Activated naive CD4-positive, alpha-beta T cell treated with anti-CD3 and anti-CD28 coated beads, Interleukin-2, amount 50 U/mL, for 72 hours (primary cell): Measurements from ENCODE around the gene MYEOV. TPM values are rescaled to one million over a fixed set of nuclear protein-coding genes. Genes with fewer than 3 reads are reported as not detected.

Experiments used
- ATAC-seq, 2 donors: fragments of 150-1000 bp; cut with Tn5 transposase; 2 replicates each; pipeline ENCODE4 v1.10.0; 2021; ENCODE audit warnings: mild to moderate bottlenecking in 2 of 2, moderate library complexity in 2 of 2
- DNase-seq, 2 donors: peaks; one replicate each; pipeline ENCODE4 v3.0.0; 2021 to 2022; ENCODE audit warnings: low spot score in 2 of 2
- H3K27ac Mint-ChIP-seq, 2 donors: one replicate each; pipeline ENCODE4 v1.8.0; 2022; ENCODE audit warnings: mild to moderate bottlenecking in 2 of 2, mixed read lengths in 2 of 2
- H3K36me3 Mint-ChIP-seq, 2 donors: one replicate each; pipeline ENCODE4 v1.8.0; 2022; ENCODE audit warnings: mixed read lengths in 2 of 2
- H3K9me3 Mint-ChIP-seq, 2 donors: one replicate each; pipeline ENCODE4 v1.8.0; 2022; ENCODE audit warnings: mixed read lengths in 2 of 2
- total RNA-seq, 2 donors: library from RNA; stranded (reverse); gene quantifications; one replicate each; pipeline ENCODE4 v1.2.3, GENCODE V29; 2022

MYEOV gene
- total RNA-seq, 2 donors from 2014 or later = not detected

- Mint-ChIP-seq H3K27ac (no peak overlapping the region), H3K9me3 (peaks cover 8 to 15% of the 10 kb centered on the region in 2 donors), H3K36me3 (no peaks in the 10 kb centered on the region)
- DNase-seq = no peak
- ATAC-seq = no peak
These were observed 32.8 kb upstream of the MYEOV start for GRCh38 chr11:69261116-69261515.

GRCh38 chr11:69262918-69263735 is 30.8 kb upstream of the MYEOV start:
- ATAC-seq (no peak), DNase-seq (no peak)
- no peaks in the 10 kb centered on the region for H3K36me3 Mint-ChIP-seq
- no peak overlapping the region for H3K27ac Mint-ChIP-seq
- peaks cover 8 to 9% of the 10 kb centered on the region in 2 donors for H3K9me3 Mint-ChIP-seq

- ATAC-seq = no peak
- no peak overlapping the region for H3K27ac Mint-ChIP-seq
- no peak for DNase-seq
- H3K36me3 Mint-ChIP-seq = no peaks in the 10 kb centered on the region
- H3K9me3 Mint-ChIP-seq = peaks cover 8 to 9% of the 10 kb centered on the region in 2 donors
These were observed 30.3 kb upstream of the MYEOV start for GRCh38 chr11:69263736-69264052.

GRCh38 chr11:69264486-69264885 is 29.5 kb upstream of the MYEOV start:
- DNase-seq (no peak), ATAC-seq (no peak)
- H3K27ac Mint-ChIP-seq = no peak overlapping the region
- no peaks in the 10 kb centered on the region for H3K36me3 Mint-ChIP-seq
- H3K9me3 Mint-ChIP-seq = peaks cover 8 to 9% of the 10 kb centered on the region in 2 donors

- ATAC-seq (no peak), DNase-seq (no peak)
- Mint-ChIP-seq H3K9me3 (peaks cover 8% of the 10 kb centered on the region in 2 donors), H3K27ac (peak overlapping the region in 1 of 2 donors; percentile 5), H3K36me3 (no peaks in the 10 kb centered on the region)
These were observed 28.7 kb upstream of the MYEOV start for GRCh38 chr11:69265210-69265609.

- DNase-seq (no peak), ATAC-seq (no peak)
- no peaks in the 10 kb centered on the region for H3K36me3 Mint-ChIP-seq
- H3K27ac Mint-ChIP-seq = no peak overlapping the region
- H3K9me3 Mint-ChIP-seq = peaks cover 4 to 8% of the 10 kb centered on the region in 2 donors
These were observed 27.9 kb upstream of the MYEOV start for GRCh38 chr11:69265911-69266510.

- Mint-ChIP-seq H3K36me3 (no peaks in the 10 kb centered on the region), H3K27ac (no peak overlapping the region), H3K9me3 (peaks cover 0 to 14% of the 10 kb centered on the region in 2 donors)
- ATAC-seq (no peak), DNase-seq (no peak)
These were observed 26.6 kb upstream of the MYEOV start for GRCh38 chr11:69267395-69267805.

GRCh38 chr11:69268911-69269310 is 25.0 kb upstream of the MYEOV start:
- ATAC-seq = no peak
- peaks cover 0 to 6% of the 10 kb centered on the region in 2 donors for H3K9me3 Mint-ChIP-seq
- H3K36me3 Mint-ChIP-seq = no peaks in the 10 kb centered on the region

GRCh38 chr11:69269388-69269787 is 24.6 kb upstream of the MYEOV start:
- no peak overlapping the region for H3K27ac Mint-ChIP-seq
- ATAC-seq (no peak), DNase-seq (no peak)
- no peaks in the 10 kb centered on the region for H3K36me3 Mint-ChIP-seq
- H3K9me3 Mint-ChIP-seq = peaks cover 0 to 6% of the 10 kb centered on the region in 2 donors

More at GRCh38 chr11:69268911-69269310, 25.0 kb upstream of the MYEOV start:
- DNase-seq = no peak
- H3K27ac Mint-ChIP-seq = peak overlapping the region in 1 of 2 donors; percentile 44

- Mint-ChIP-seq H3K9me3 (peaks cover 0 to 6% of the 10 kb centered on the region in 2 donors), H3K36me3 (no peaks in the 10 kb centered on the region), H3K27ac (no peak overlapping the region)
- DNase-seq = no peak
- no peak for ATAC-seq
These were observed 23.8 kb upstream of the MYEOV start for GRCh38 chr11:69269926-69270697.

GRCh38 chr11:69270941-69271340 is 23.0 kb upstream of the MYEOV start:
- ATAC-seq (no peak), DNase-seq (no peak)
- Mint-ChIP-seq H3K27ac (no peak overlapping the region), H3K9me3 (peaks cover 0 to 6% of the 10 kb centered on the region in 2 donors), H3K36me3 (no peaks in the 10 kb centered on the region)

GRCh38 chr11:69272055-69272454 is 21.9 kb upstream of the MYEOV start:
- Mint-ChIP-seq H3K9me3 (peaks cover 0 to 6% of the 10 kb centered on the region in 2 donors), H3K27ac (no peak overlapping the region), H3K36me3 (no peaks in the 10 kb centered on the region)
- no peak for ATAC-seq
- DNase-seq = no peak

GRCh38 chr11:69272831-69273485 is 21.0 kb upstream of the MYEOV start:
- Mint-ChIP-seq H3K36me3 (no peaks in the 10 kb centered on the region), H3K9me3 (peaks cover 0 to 6% of the 10 kb centered on the region in 2 donors), H3K27ac (no peak overlapping the region)
- no peak for DNase-seq
- ATAC-seq = no peak

GRCh38 chr11:69273571-69273970 is 20.4 kb upstream of the MYEOV start:
- ATAC-seq = no peak
- Mint-ChIP-seq H3K27ac (no peak overlapping the region), H3K36me3 (no peaks in the 10 kb centered on the region), H3K9me3 (peaks cover 0 to 6% of the 10 kb centered on the region in 2 donors)
- DNase-seq = no peak

GRCh38 chr11:69274531-69275016 is 19.4 kb upstream of the MYEOV start:
- ATAC-seq = no peak

GRCh38 chr11:69275178-69275577 is 18.8 kb upstream of the MYEOV start:
- no peak for ATAC-seq
- H3K9me3 Mint-ChIP-seq = peaks cover 0 to 6% of the 10 kb centered on the region in 2 donors
- H3K27ac Mint-ChIP-seq = no peak overlapping the region

More at GRCh38 chr11:69274531-69275016, 19.4 kb upstream of the MYEOV start:
- H3K9me3 Mint-ChIP-seq = peaks cover 0 to 6% of the 10 kb centered on the region in 2 donors
- no peaks in the 10 kb centered on the region for H3K36me3 Mint-ChIP-seq
- DNase-seq = no peak
- H3K27ac Mint-ChIP-seq = no peak overlapping the region

More at GRCh38 chr11:69275178-69275577, 18.8 kb upstream of the MYEOV start:
- H3K36me3 Mint-ChIP-seq = no peaks in the 10 kb centered on the region
- DNase-seq = no peak
